Measurements from ENCODE around the gene GIT1. TPM values are rescaled to one million over a fixed set of nuclear protein-coding genes. Genes with fewer than 3 reads are reported as not detected.

Gene GIT1
- total and polyA plus RNA-seq, 2 experiments from 2014 or later: 15.9 to 60.9 TPM

- Mint-ChIP-seq H3K4me1 (peaks cover 33% of the 10 kb centered on the region), H3K27me3 (ENCODE audit: insufficient read depth, low read depth, poor library complexity) (peaks cover 4% of the 10 kb centered on the region), H3K9me3 (no peaks in the 10 kb centered on the region), H3K27ac (no peak overlapping the region), H3K36me3 (ENCODE audit: low read depth) (peaks cover 28% of the 10 kb centered on the region), H3K4me3 (no peak overlapping the region)
- Histone ChIP-seq H3K4me3 (no peak overlapping the region), H3K27ac (ENCODE audit: low read depth) (no peak overlapping the region), H3K79me2 (replicated peaks; ENCODE audit: insufficient read depth) (peaks cover 28% of the 10 kb centered on the region), H3K4me2 (no peak overlapping the region), H3F3A (replicated peaks; ENCODE audit: low read depth) (0 out of 2 replicates have a peak, but pooled peaks cover 9% of the 10 kb centered on the region), H3K36me3 (ENCODE audit: insufficient read depth) (no peaks in the 10 kb centered on the region), H4K20me1 (replicated peaks; ENCODE audit: insufficient read depth) (peaks cover 11% of the 10 kb centered on the region; the same call in 1 of the 2 replicates), H3K27me3 (ENCODE audit: insufficient read depth) (no peaks in the 10 kb centered on the region), H3K9me2 (ENCODE audit: insufficient read depth) (no peaks in the 10 kb centered on the region), H2AFZ (no peak overlapping the region), H3K4me1 (ENCODE audit: insufficient read depth) (peaks cover 26% of the 10 kb centered on the region; the same call in 1 of the 2 replicates)
- DNase-seq (ENCODE audit: low spot score) (no peak), ATAC-seq (no peak)
- no peak for TF ChIP-seq JUNB (IDR thresholded peaks at IDR 0.05; ENCODE audit: unreplicated experiment)
- TF ChIP-seq ZNF114 (CRISPR knock-in tag; IDR thresholded peaks at IDR 0.05): no peak
- TF ChIP-seq ETS1 (IDR thresholded peaks at IDR 0.05): no peak
- no peak for TF ChIP-seq NANOG (IDR thresholded peaks at IDR 0.05; ENCODE audit: borderline replicate concordance)
- no peak for TF ChIP-seq EZH2 (IDR thresholded peaks at IDR 0.05; ENCODE audit: low read depth, unreplicated experiment)
- TF ChIP-seq REST (IDR thresholded peaks at IDR 0.05; ENCODE audit: unreplicated experiment): no peak
These were observed 7.1 kb downstream of the GIT1 start for GRCh38 chr17:29582254-29582765.

GRCh38 chr17:29581583-29582253 is 7.7 kb downstream of the GIT1 start:
- ATAC-seq (no peak), DNase-seq (ENCODE audit: low spot score) (no peak)
- H3K4me1 ChIP-seq (ENCODE audit: insufficient read depth): peaks cover 26% of the 10 kb centered on the region; the same call in 1 of the 2 replicates
- no peaks in the 10 kb centered on the region for H3K27me3 ChIP-seq (ENCODE audit: insufficient read depth)
- TF ChIP-seq POLR2AphosphoS5 (IDR thresholded peaks at IDR 0.05; ENCODE audit: low read depth) (no peak), EZH2phosphoT487 (IDR thresholded peaks at IDR 0.05; ENCODE audit: unreplicated experiment) (no peak)
- H3K36me3 Mint-ChIP-seq (ENCODE audit: low read depth): peaks cover 28% of the 10 kb centered on the region
- no peak overlapping the region for H2AFZ ChIP-seq
- peaks cover 22% of the 10 kb centered on the region for H3K79me2 ChIP-seq (replicated peaks; ENCODE audit: insufficient read depth)
- H3K4me2 ChIP-seq: no peak overlapping the region
- H3K27ac ChIP-seq (ENCODE audit: low read depth): no peak overlapping the region
- H3K9me2 ChIP-seq (ENCODE audit: insufficient read depth): no peaks in the 10 kb centered on the region
- no peak overlapping the region for H3K4me3 Mint-ChIP-seq
- H3K4me1 Mint-ChIP-seq: peaks cover 32% of the 10 kb centered on the region
- no peaks in the 10 kb centered on the region for H3K36me3 ChIP-seq (ENCODE audit: insufficient read depth)
- H3K9me3 Mint-ChIP-seq: no peaks in the 10 kb centered on the region
- H3K27me3 Mint-ChIP-seq (ENCODE audit: insufficient read depth, low read depth, poor library complexity): peaks cover 4% of the 10 kb centered on the region
- no peak overlapping the region for H3K4me3 ChIP-seq
- H3K27ac Mint-ChIP-seq: no peak overlapping the region
- H3F3A ChIP-seq (replicated peaks; ENCODE audit: low read depth): 0 out of 2 replicates have a peak, but pooled peaks cover 9% of the 10 kb centered on the region
- peaks cover 6% of the 10 kb centered on the region; the same call in 1 of the 2 replicates for H4K20me1 ChIP-seq (replicated peaks; ENCODE audit: insufficient read depth)

All from GM23338 (cell line).